ENCODE results near the gene SETBP1. TPM values are rescaled to one million over a fixed set of nuclear protein-coding genes. Genes with fewer than 3 reads are reported as not detected.

SETBP1 gene
- total and polyA plus RNA-seq, 2 of the 8 experiments (the other 6 are each of a cell fraction or from before 2014, with no cell fraction given): 2.0 to 6.5 TPM

DNA sequence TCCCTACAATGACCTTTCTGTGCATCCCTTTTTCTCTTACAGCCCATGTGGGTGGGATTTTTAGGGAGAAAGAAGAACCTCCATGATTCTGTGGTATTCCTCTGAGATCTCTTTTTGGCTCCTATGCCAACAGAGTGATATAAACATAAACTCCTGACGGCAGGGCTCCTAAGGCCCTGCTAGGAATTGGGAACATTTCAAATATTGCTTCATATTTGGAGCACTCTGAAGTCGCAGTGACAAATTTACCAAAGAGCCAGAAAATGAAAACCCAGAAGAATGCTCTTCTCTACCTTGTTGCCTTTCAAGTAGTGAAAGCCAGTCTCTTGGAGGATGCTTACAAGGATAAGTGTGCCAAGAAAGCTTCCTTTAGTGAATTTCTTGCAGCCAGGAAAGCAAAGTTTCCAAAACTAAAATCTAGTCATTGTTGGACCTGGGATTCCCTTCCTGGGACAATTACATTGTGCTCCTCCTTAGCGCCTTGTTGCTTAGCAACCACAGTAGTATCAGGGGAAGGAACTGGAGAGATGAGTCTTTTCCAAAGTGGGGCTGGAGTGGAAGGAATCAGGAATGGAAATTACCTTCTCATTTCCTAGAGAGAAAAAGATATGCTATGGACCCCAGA, 7.3 kb upstream of the SETBP1 start (continued):
- TF ChIP-seq, protein P1, sequence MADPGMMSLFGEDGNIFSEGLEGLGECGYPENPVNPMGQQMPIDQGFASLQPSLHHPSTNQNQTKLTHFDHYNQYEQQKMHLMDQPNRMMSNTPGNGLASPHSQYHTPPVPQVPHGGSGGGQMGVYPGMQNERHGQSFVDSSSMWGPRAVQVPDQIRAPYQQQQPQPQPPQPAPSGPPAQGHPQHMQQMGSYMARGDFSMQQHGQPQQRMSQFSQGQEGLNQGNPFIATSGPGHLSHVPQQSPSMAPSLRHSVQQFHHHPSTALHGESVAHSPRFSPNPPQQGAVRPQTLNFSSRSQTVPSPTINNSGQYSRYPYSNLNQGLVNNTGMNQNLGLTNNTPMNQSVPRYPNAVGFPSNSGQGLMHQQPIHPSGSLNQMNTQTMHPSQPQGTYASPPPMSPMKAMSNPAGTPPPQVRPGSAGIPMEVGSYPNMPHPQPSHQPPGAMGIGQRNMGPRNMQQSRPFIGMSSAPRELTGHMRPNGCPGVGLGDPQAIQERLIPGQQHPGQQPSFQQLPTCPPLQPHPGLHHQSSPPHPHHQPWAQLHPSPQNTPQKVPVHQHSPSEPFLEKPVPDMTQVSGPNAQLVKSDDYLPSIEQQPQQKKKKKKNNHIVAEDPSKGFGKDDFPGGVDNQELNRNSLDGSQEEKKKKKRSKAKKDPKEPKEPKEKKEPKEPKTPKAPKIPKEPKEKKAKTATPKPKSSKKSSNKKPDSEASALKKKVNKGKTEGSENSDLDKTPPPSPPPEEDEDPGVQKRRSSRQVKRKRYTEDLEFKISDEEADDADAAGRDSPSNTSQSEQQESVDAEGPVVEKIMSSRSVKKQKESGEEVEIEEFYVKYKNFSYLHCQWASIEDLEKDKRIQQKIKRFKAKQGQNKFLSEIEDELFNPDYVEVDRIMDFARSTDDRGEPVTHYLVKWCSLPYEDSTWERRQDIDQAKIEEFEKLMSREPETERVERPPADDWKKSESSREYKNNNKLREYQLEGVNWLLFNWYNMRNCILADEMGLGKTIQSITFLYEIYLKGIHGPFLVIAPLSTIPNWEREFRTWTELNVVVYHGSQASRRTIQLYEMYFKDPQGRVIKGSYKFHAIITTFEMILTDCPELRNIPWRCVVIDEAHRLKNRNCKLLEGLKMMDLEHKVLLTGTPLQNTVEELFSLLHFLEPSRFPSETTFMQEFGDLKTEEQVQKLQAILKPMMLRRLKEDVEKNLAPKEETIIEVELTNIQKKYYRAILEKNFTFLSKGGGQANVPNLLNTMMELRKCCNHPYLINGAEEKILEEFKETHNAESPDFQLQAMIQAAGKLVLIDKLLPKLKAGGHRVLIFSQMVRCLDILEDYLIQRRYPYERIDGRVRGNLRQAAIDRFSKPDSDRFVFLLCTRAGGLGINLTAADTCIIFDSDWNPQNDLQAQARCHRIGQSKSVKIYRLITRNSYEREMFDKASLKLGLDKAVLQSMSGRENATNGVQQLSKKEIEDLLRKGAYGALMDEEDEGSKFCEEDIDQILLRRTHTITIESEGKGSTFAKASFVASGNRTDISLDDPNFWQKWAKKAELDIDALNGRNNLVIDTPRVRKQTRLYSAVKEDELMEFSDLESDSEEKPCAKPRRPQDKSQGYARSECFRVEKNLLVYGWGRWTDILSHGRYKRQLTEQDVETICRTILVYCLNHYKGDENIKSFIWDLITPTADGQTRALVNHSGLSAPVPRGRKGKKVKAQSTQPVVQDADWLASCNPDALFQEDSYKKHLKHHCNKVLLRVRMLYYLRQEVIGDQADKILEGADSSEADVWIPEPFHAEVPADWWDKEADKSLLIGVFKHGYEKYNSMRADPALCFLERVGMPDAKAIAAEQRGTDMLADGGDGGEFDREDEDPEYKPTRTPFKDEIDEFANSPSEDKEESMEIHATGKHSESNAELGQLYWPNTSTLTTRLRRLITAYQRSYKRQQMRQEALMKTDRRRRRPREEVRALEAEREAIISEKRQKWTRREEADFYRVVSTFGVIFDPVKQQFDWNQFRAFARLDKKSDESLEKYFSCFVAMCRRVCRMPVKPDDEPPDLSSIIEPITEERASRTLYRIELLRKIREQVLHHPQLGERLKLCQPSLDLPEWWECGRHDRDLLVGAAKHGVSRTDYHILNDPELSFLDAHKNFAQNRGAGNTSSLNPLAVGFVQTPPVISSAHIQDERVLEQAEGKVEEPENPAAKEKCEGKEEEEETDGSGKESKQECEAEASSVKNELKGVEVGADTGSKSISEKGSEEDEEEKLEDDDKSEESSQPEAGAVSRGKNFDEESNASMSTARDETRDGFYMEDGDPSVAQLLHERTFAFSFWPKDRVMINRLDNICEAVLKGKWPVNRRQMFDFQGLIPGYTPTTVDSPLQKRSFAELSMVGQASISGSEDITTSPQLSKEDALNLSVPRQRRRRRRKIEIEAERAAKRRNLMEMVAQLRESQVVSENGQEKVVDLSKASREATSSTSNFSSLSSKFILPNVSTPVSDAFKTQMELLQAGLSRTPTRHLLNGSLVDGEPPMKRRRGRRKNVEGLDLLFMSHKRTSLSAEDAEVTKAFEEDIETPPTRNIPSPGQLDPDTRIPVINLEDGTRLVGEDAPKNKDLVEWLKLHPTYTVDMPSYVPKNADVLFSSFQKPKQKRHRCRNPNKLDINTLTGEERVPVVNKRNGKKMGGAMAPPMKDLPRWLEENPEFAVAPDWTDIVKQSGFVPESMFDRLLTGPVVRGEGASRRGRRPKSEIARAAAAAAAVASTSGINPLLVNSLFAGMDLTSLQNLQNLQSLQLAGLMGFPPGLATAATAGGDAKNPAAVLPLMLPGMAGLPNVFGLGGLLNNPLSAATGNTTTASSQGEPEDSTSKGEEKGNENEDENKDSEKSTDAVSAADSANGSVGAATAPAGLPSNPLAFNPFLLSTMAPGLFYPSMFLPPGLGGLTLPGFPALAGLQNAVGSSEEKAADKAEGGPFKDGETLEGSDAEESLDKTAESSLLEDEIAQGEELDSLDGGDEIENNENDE (IDR thresholded peaks at IDR 0.05; ENCODE audit: insufficient replicate concordance, low read length): no peak
- no peak for TF ChIP-seq CREB1 (IDR thresholded peaks at IDR 0.05)
- TF ChIP-seq EGR1 (IDR thresholded peaks at IDR 0.05; ENCODE audit: borderline replicate concordance, low read depth, low read length): no peak
- TF ChIP-seq MAFK (IDR thresholded peaks at IDR 0.05; ENCODE audit: low read depth, low read length): no peak
- no peak for TF ChIP-seq EP300 (IDR thresholded peaks at IDR 0.05; ENCODE audit: borderline replicate concordance in 1 of 2, low read depth in 2 of 2, low read length in 2 of 2)
- TF ChIP-seq CBX5 (IDR thresholded peaks at IDR 0.05; ENCODE audit: low read depth, low read length): no peak
- no peak for TF ChIP-seq CHD1 (IDR thresholded peaks at IDR 0.05; ENCODE audit: low read depth, low read length)
- no peak for TF ChIP-seq MAX (IDR thresholded peaks at IDR 0.05)
- no peak for TF ChIP-seq SRF (IDR thresholded peaks at IDR 0.05; ENCODE audit: low read depth, low read length)
- TF ChIP-seq GTF2F1 (IDR thresholded peaks at IDR 0.05; ENCODE audit: borderline replicate concordance, low read depth, low read length): no peak
- TF ChIP-seq CTBP2 (IDR thresholded peaks at IDR 0.05; ENCODE audit: borderline replicate concordance, insufficient read depth, insufficient read length, low read length): no peak

Measured in H1 (cell line).